Fibroblast of lung (primary cell): Measurements from ENCODE around the gene EPAS1. TPM values are rescaled to one million over a fixed set of nuclear protein-coding genes. Genes with fewer than 3 reads are reported as not detected.
A peak's percentile ranks its signal among the peaks of the same experiment; 100 is the strongest.
"Not testable (repeated sequence)": the region's sequence is repeated elsewhere in the genome, so short reads cannot be mapped to it uniquely, and the experiment has no call there.

Source experiments
- DNase-seq, 2 donors: peaks; one replicate each; pipeline versions ENCODE4 v3.0.0 to v3.0.0-alpha.2; 2010; ENCODE audit warnings: low read depth in 2 of 2
- H2AFZ ChIP-seq: 2 replicates; pipeline ENCODE4 v1.5.1; 2012; ENCODE audit warnings: low read length, control low read depth, inconsistent platforms
- H3K27ac ChIP-seq: 2 replicates; pipeline ENCODE4 v1.5.1; 2011; ENCODE audit warnings: low read length, control low read depth; ENCODE audit not compliant: insufficient read depth
- H3K27me3 ChIP-seq: 2 replicates; pipeline ENCODE4 v1.5.1; 2011; ENCODE audit warnings: mild to moderate bottlenecking, low read length; ENCODE audit not compliant: control insufficient read depth, insufficient read depth
- H3K36me3 ChIP-seq: 2 replicates; pipeline ENCODE4 v1.5.1; 2011; ENCODE audit warnings: low read length; ENCODE audit not compliant: control insufficient read depth, insufficient read depth
- H3K4me1 ChIP-seq: 2 replicates; pipeline ENCODE4 v1.5.1; 2011; ENCODE audit warnings: low read length; ENCODE audit not compliant: control insufficient read depth, insufficient read depth; ENCODE audit errors: extremely low read depth
- H3K4me2 ChIP-seq: 2 replicates; pipeline ENCODE4 v1.5.1; 2011; ENCODE audit warnings: low read length, control low read depth; ENCODE audit not compliant: insufficient read depth; ENCODE audit errors: extremely low read depth
- H3K4me3 ChIP-seq, 4 experiments: fragments of 200-600 bp in 1 of 4; sonication (generic) in 1 of 4; replicated peaks in 1 of 4; 2 replicates each; pipeline ENCODE4 v1.5.1; 2011 to 2016; ENCODE audit warnings: low read length in 4 of 4, low read depth in 3 of 4, mild to moderate bottlenecking in 3 of 4, control low read depth in 2 of 4, inconsistent platforms in 1 of 4, mixed read lengths in 1 of 4; ENCODE audit not compliant: insufficient read depth in 1 of 4; ENCODE audit errors: control extremely low read depth in 1 of 4
- H3K79me2 ChIP-seq: 2 replicates; pipeline ENCODE4 v1.5.1; 2012; ENCODE audit warnings: mild to moderate bottlenecking, low read length, inconsistent platforms; ENCODE audit not compliant: control insufficient read depth, insufficient read depth
- H3K9ac ChIP-seq: 2 replicates; pipeline ENCODE4 v1.5.1; 2011; ENCODE audit warnings: mild to moderate bottlenecking, low read length, control low read depth; ENCODE audit not compliant: insufficient read depth
- H3K9me3 ChIP-seq: 2 replicates; pipeline ENCODE4 v1.5.1; 2012; ENCODE audit warnings: low read depth, low read length; ENCODE audit not compliant: control insufficient read depth, insufficient read depth
- H4K20me1 ChIP-seq: 2 replicates; pipeline ENCODE4 v1.5.1; 2011; ENCODE audit warnings: low read length; ENCODE audit not compliant: control insufficient read depth, insufficient read depth; ENCODE audit errors: extremely low read depth
- EZH2 ChIP-seq: IDR thresholded peaks from 2 replicates; pipeline ENCODE4 v1.5.1; 2012; ENCODE audit warnings: low read length, control low read depth, mild to moderate bottlenecking; ENCODE audit errors: missing control alignments
- polyA plus RNA-seq, 2 donors: library from polyadenylated mRNA; depleted of rRNA in 1 of 2; stranded (reverse) in 1 of 2; unstranded in 1 of 2; fragments of >200 nt; gene quantifications; 2 replicates each; pipeline ENCODE4 v1.2.1, GENCODE V29; 2011 to 2012; ENCODE audit warnings: missing spikeins in 1 of 2
- total RNA-seq: library from RNA; depleted of rRNA; stranded (reverse); fragments of >200 nt; gene quantifications from 2 replicates; pipeline ENCODE4 v1.2.1, GENCODE V29; 2014
- TF ChIP-seq, protein P1 (sequence below), 2 donors: IDR thresholded peaks in 1 of 2; conservative IDR thresholded peaks in 1 of 2; 1 replicate in 1 of 2; 2 replicates in 1 of 2; pipeline ENCODE4 v1.5.1; 2011 to 2012; ENCODE audit warnings: low read length in 2 of 2, control low read depth in 1 of 2, inconsistent platforms in 1 of 2, low read depth in 1 of 2, mild to moderate bottlenecking in 1 of 2

The EPAS1 gene
- total and polyA plus RNA-seq, 2 donors (not counting 1 experiment from before 2014, with no cell fraction given), result 120 to 941 TPM

DNA sequence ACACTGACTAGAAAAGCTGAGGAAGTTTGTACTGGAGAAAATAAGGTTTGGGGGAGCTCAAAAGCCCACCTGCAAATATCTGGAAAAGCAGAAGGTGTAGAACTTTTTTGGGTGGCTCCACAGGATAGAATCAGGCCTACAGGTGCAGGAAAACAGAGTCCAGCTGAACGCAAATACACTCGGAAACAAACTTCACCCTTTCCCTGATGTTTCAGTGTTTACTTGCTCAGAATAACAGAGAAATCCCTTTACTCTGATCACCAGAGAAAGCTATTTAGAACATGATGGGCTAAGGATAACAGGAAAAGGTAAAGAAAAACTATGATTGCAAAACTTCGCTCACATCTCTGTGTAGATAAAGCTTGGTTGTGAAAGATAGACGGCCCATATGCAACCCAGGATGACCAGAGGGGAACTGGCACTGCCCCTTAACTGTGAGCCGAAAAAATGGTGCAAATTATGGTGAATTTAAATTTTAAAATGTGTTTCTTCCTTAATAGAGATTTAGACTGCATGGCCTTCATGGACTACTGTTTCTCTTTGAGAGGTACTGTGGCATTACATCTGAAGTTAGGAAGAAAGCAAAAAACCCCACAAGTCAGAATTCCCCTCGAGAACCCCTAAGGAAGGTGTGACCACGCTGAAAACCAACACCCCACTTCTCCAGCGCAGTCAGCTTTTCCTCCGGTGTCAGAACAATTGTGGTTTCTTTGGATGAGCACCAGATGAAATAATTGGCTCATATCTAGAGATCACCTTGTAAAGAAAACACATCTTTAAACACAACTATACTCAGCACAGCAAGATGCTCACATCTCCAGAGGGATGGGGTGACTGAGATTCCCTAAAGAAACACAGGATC is 97.7 kb downstream of the EPAS1 start:
- no peak for TF ChIP-seq EZH2
- TF ChIP-seq, protein P1, sequence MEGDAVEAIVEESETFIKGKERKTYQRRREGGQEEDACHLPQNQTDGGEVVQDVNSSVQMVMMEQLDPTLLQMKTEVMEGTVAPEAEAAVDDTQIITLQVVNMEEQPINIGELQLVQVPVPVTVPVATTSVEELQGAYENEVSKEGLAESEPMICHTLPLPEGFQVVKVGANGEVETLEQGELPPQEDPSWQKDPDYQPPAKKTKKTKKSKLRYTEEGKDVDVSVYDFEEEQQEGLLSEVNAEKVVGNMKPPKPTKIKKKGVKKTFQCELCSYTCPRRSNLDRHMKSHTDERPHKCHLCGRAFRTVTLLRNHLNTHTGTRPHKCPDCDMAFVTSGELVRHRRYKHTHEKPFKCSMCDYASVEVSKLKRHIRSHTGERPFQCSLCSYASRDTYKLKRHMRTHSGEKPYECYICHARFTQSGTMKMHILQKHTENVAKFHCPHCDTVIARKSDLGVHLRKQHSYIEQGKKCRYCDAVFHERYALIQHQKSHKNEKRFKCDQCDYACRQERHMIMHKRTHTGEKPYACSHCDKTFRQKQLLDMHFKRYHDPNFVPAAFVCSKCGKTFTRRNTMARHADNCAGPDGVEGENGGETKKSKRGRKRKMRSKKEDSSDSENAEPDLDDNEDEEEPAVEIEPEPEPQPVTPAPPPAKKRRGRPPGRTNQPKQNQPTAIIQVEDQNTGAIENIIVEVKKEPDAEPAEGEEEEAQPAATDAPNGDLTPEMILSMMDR (conservative IDR thresholded peaks at IDR 0.05 in 1 of 2, IDR thresholded peaks at IDR 0.05 in 1 of 2; ENCODE audit: low read depth in 1 of 2, low read length in 2 of 2), result no peak
- H3K36me3 ChIP-seq, result no peaks in the 10 kb centered on the region

DNA sequence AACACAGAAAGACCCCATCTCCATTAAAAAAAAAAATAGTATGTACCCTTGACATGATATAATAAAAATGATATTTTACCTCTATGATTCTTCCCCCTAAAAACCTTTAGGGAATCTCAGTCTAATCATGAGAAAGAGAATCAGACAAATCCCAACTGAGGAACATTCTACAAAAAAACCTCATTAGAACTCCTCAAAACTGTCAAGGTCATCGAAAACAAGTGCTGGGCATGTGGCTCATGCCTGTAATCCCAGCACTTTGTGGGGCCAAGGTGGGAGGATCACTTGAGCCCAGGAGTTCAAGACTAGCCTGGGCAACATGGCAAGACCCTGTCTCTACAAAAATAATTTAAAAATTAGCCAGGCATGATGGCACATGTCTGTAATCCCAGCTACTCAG is 98.5 kb downstream of the EPAS1 start:
- H3K36me3 ChIP-seq, DNase-seq, H3K79me2 ChIP-seq, H3K4me2 ChIP-seq, H3K27ac ChIP-seq, H2AFZ ChIP-seq, H3K9ac ChIP-seq, H3K4me1 ChIP-seq, H3K27me3 ChIP-seq, H3K4me3 ChIP-seq, H3K9me3 ChIP-seq, H4K20me1 ChIP-seq: not testable (repeated sequence)

More for the DNA sequence above, 97.7 kb downstream of the EPAS1 start:
- peak in 1 of 2 donors; percentile 19 for DNase-seq
- no peaks in the 10 kb centered on the region for H3K27me3 ChIP-seq
- no peak overlapping the region for H3K4me3 ChIP-seq
- no peaks in the 10 kb centered on the region for H3K79me2 ChIP-seq
- no peaks in the 10 kb centered on the region for H3K9me3 ChIP-seq
- H4K20me1 ChIP-seq, result no peaks in the 10 kb centered on the region
- H3K4me2 ChIP-seq, result no peak overlapping the region
- no peak overlapping the region for H3K9ac ChIP-seq
- no peak overlapping the region for H2AFZ ChIP-seq
- H3K27ac ChIP-seq, result no peak overlapping the region
- H3K4me1 ChIP-seq, result no peaks in the 10 kb centered on the region

DNA sequence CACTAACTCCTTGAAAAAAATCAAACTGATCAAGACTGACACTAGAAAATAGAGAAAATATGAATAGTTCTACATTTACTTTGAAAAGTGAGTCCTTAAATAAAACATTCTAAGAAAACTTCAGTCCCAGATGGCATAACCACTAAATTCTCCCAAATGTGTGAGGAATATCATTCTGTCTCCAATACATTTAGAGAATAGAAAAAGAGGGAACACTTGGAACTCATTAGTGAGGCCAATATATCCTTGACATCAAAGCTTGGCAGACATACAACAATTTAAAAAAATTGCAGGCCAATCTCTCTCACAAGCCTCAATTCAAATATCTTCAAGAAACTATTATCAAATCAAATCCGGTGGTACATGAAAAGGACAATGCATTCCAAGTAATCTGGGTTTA is 102.8 kb downstream of the EPAS1 start:
- no peak overlapping the region for H3K9ac ChIP-seq
- no peak overlapping the region for H3K4me2 ChIP-seq
- DNase-seq, result no peak

More for the DNA sequence above, 102.8 kb downstream of the EPAS1 start:
- Histone ChIP-seq H3K27me3 (no peaks in the 10 kb centered on the region), H3K4me3 (no peak overlapping the region), H3K36me3 (no peaks in the 10 kb centered on the region), H3K79me2 (no peaks in the 10 kb centered on the region), H3K4me1 (no peaks in the 10 kb centered on the region), H3K27ac (no peak overlapping the region), H2AFZ (no peak overlapping the region), H3K9me3 (no peaks in the 10 kb centered on the region), H4K20me1 (no peaks in the 10 kb centered on the region)
- TF ChIP-seq EZH2, result no peak
- TF ChIP-seq, protein P1 (conservative IDR thresholded peaks at IDR 0.05 in 1 of 2, IDR thresholded peaks at IDR 0.05 in 1 of 2; ENCODE audit: low read depth in 1 of 2, low read length in 2 of 2), result no peak
